Non-pigmented ciliary epithelial cell (primary cell): ENCODE results near the gene UBXN11.
"Not testable (repeated sequence)": the region's sequence is repeated elsewhere in the genome, so short reads cannot be mapped to it uniquely, and the experiment has no call there.

ENCODE experiments used
- DNase-seq: peaks from one replicate; pipeline ENCODE4 v3.0.0-alpha.2; 2010; ENCODE audit warnings: low read depth

UBXN11 gene

GRCh38 chr1:26305667-26306289 is 658 bp downstream of the UBXN11 start:
- DNase-seq, result no peak

- DNase-seq, result no peak
Observed at GRCh38 chr1:26302733-26303405, 3.6 kb downstream of the UBXN11 start.

- no peak for DNase-seq
Observed at GRCh38 chr1:26300578-26301275, 5.7 kb downstream of the UBXN11 start.

- no peak for DNase-seq
Observed at GRCh38 chr1:26297791-26298124, 8.7 kb downstream of the UBXN11 start.

GRCh38 chr1:26297057-26297790 is 9.2 kb downstream of the UBXN11 start:
- DNase-seq, result no peak

GRCh38 chr1:26296340-26297056 is 9.9 kb downstream of the UBXN11 start:
- DNase-seq, result no peak

GRCh38 chr1:26295194-26296138 is 11.0 kb downstream of the UBXN11 start:
- DNase-seq, result no peak

GRCh38 chr1:26293911-26294463 is 12.4 kb downstream of the UBXN11 start:
- DNase-seq, result no peak

GRCh38 chr1:26292735-26293134 is 13.7 kb downstream of the UBXN11 start:
- not testable (repeated sequence) for DNase-seq

- DNase-seq, result no peak
Observed at GRCh38 chr1:26291939-26292338, 14.5 kb downstream of the UBXN11 start.

- no peak for DNase-seq
Observed at GRCh38 chr1:26291433-26291832, 15.0 kb downstream of the UBXN11 start.

- no peak for DNase-seq
Observed at GRCh38 chr1:26290882-26291261, 15.6 kb downstream of the UBXN11 start.

- DNase-seq, result no peak
Observed at GRCh38 chr1:26290122-26290881, 16.1 kb downstream of the UBXN11 start.

- no peak for DNase-seq
Observed at GRCh38 chr1:26289158-26290059, 17.0 kb downstream of the UBXN11 start.

GRCh38 chr1:26288311-26288941 is 18.0 kb downstream of the UBXN11 start:
- no peak for DNase-seq

GRCh38 chr1:26287811-26288210 is 18.6 kb downstream of the UBXN11 start:
- DNase-seq, result no peak

- no peak for DNase-seq
Observed at GRCh38 chr1:26287033-26287711, 19.3 kb downstream of the UBXN11 start.

- DNase-seq, result no peak
Observed at GRCh38 chr1:26286064-26286416, 20.4 kb downstream of the UBXN11 start.
